Measurements from ENCODE around the gene FBXL16.

FBXL16 gene

GRCh38 chr16:695355-696089 is 10.1 kb downstream of the FBXL16 start (continued):
- TF ChIP-seq ZNF266 (tag by site-specific recombination; IDR thresholded peaks at IDR 0.05; ENCODE audit: low read depth), result no peak

DNA sequence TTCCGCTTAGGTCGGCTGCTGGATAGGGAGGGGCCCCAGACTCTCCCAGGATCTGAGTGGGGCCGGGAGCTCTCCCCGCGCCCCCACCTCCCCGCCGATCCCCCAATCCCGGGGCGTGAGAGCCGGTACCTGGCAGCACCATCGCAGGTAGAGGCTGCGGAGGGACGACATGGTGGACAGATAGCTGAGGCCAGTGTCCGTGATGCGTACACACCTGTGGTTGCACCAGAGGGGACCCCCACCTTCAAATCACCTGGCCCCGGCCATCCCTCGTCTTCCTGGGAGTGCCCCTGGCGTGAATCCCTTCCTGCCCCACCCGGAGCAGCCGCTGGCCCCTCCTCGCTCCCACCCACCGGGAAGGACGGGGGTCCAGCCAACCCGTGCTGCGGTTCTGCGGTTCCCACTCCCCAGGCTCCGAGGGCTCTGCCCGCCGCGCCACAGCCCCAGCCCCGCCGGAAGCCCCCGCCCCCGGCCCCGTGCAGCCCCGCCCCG is 10.7 kb downstream of the FBXL16 start:
- TF ChIP-seq, protein P1, sequence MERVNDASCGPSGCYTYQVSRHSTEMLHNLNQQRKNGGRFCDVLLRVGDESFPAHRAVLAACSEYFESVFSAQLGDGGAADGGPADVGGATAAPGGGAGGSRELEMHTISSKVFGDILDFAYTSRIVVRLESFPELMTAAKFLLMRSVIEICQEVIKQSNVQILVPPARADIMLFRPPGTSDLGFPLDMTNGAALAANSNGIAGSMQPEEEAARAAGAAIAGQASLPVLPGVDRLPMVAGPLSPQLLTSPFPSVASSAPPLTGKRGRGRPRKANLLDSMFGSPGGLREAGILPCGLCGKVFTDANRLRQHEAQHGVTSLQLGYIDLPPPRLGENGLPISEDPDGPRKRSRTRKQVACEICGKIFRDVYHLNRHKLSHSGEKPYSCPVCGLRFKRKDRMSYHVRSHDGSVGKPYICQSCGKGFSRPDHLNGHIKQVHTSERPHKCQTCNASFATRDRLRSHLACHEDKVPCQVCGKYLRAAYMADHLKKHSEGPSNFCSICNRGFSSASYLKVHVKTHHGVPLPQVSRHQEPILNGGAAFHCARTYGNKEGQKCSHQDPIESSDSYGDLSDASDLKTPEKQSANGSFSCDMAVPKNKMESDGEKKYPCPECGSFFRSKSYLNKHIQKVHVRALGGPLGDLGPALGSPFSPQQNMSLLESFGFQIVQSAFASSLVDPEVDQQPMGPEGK (tag by site-specific recombination; IDR thresholded peaks at IDR 0.05), result peak; percentile 36; the same call in 1 of the 2 replicates
- no peak for TF ChIP-seq ZNF121 (tag by site-specific recombination; IDR thresholded peaks at IDR 0.05)
- Histone ChIP-seq H3K36me3 (ENCODE audit: control insufficient read depth in 2 of 2, insufficient read depth in 1 of 2, low read length in 2 of 2) (no peaks in the 10 kb centered on the region), H3K27ac (ENCODE audit: extremely low read depth, low read depth, low read length) (no peak overlapping the region), H3K4me3 (ENCODE audit: low read depth, low read length) (peak overlapping the region; percentile 28), H3K4me1 (ENCODE audit: control insufficient read depth, insufficient read depth, low read length) (no peaks in the 10 kb centered on the region), H3K9me3 (ENCODE audit: control insufficient read depth, insufficient read depth, low read depth, low read length) (no peaks in the 10 kb centered on the region)
- ChIA-PET POLR2A (interaction anchor here (0.9 to 1.9 kb wide), 13 partner anchors 8 to 112 kb away, joined by 3 to 8 read pairs (median 4); partner anchors contain the start of genes ANTKMT, JMJD8, RHBDL1 and STUB1), CTCF (interaction anchor here (1.0 to 2.0 kb wide), 2 partner anchors 9 to 18 kb away, joined by 3 to 8 read pairs; no protein-coding TSS in a partner anchor)

GRCh38 chr16:694187-694862 is 11.3 kb downstream of the FBXL16 start:
- H3K36me3 ChIP-seq (ENCODE audit: control insufficient read depth in 2 of 2, insufficient read depth in 1 of 2, low read length in 2 of 2), result peaks cover 0 to under 1% of the 10 kb centered on the region in 2 experiments; a peak in 1 of 3 replicates
- CTCF ChIA-PET, result interaction anchor here (2.0 kb wide), 1 partner anchor 18 kb away, joined by 8 read pairs; no protein-coding TSS in a partner anchor
- TF ChIP-seq ZNF785 (tag by site-specific recombination; IDR thresholded peaks at IDR 0.05) (no peak), ZNF121 (tag by site-specific recombination; IDR thresholded peaks at IDR 0.05) (no peak), ZNF548 (tag by site-specific recombination; IDR thresholded peaks at IDR 0.05) (no peak), ZBTB1 (tag by site-specific recombination; IDR thresholded peaks at IDR 0.05) (no peak), ZNF37A (tag by site-specific recombination; IDR thresholded peaks at IDR 0.05) (no peak), ZNF704 (tag by site-specific recombination; IDR thresholded peaks at IDR 0.05) (no peak), ZNF626 (tag by site-specific recombination; IDR thresholded peaks at IDR 0.05) (no peak), ZNF501 (tag by site-specific recombination; IDR thresholded peaks at IDR 0.05) (no peak), ZSCAN23 (tag by site-specific recombination; IDR thresholded peaks at IDR 0.05) (no peak), MZF1 (tag by site-specific recombination; IDR thresholded peaks at IDR 0.05; ENCODE audit: borderline replicate concordance) (no peak), ZFHX2 (tag by site-specific recombination; conservative IDR thresholded peaks at IDR 0.05) (no peak), ZBTB6 (tag by site-specific recombination; IDR thresholded peaks at IDR 0.05) (no peak), GLI4 (tag by site-specific recombination; IDR thresholded peaks at IDR 0.05) (no peak)
- TF ChIP-seq, protein P2, sequence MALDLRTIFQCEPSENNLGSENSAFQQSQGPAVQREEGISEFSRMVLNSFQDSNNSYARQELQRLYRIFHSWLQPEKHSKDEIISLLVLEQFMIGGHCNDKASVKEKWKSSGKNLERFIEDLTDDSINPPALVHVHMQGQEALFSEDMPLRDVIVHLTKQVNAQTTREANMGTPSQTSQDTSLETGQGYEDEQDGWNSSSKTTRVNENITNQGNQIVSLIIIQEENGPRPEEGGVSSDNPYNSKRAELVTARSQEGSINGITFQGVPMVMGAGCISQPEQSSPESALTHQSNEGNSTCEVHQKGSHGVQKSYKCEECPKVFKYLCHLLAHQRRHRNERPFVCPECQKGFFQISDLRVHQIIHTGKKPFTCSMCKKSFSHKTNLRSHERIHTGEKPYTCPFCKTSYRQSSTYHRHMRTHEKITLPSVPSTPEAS (tag by site-specific recombination; IDR thresholded peaks at IDR 0.05), result no peak
- TF ChIP-seq, protein P3, sequence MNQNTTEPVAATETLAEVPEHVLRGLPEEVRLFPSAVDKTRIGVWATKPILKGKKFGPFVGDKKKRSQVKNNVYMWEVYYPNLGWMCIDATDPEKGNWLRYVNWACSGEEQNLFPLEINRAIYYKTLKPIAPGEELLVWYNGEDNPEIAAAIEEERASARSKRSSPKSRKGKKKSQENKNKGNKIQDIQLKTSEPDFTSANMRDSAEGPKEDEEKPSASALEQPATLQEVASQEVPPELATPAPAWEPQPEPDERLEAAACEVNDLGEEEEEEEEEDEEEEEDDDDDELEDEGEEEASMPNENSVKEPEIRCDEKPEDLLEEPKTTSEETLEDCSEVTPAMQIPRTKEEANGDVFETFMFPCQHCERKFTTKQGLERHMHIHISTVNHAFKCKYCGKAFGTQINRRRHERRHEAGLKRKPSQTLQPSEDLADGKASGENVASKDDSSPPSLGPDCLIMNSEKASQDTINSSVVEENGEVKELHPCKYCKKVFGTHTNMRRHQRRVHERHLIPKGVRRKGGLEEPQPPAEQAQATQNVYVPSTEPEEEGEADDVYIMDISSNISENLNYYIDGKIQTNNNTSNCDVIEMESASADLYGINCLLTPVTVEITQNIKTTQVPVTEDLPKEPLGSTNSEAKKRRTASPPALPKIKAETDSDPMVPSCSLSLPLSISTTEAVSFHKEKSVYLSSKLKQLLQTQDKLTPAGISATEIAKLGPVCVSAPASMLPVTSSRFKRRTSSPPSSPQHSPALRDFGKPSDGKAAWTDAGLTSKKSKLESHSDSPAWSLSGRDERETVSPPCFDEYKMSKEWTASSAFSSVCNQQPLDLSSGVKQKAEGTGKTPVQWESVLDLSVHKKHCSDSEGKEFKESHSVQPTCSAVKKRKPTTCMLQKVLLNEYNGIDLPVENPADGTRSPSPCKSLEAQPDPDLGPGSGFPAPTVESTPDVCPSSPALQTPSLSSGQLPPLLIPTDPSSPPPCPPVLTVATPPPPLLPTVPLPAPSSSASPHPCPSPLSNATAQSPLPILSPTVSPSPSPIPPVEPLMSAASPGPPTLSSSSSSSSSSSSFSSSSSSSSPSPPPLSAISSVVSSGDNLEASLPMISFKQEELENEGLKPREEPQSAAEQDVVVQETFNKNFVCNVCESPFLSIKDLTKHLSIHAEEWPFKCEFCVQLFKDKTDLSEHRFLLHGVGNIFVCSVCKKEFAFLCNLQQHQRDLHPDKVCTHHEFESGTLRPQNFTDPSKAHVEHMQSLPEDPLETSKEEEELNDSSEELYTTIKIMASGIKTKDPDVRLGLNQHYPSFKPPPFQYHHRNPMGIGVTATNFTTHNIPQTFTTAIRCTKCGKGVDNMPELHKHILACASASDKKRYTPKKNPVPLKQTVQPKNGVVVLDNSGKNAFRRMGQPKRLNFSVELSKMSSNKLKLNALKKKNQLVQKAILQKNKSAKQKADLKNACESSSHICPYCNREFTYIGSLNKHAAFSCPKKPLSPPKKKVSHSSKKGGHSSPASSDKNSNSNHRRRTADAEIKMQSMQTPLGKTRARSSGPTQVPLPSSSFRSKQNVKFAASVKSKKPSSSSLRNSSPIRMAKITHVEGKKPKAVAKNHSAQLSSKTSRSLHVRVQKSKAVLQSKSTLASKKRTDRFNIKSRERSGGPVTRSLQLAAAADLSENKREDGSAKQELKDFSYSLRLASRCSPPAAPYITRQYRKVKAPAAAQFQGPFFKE (tag by site-specific recombination; IDR thresholded peaks at IDR 0.05; ENCODE audit: borderline replicate concordance), result no peak
- H3K4me3 ChIP-seq (ENCODE audit: low read depth, low read length), result no peak overlapping the region
- H3K4me1 ChIP-seq (ENCODE audit: control insufficient read depth, insufficient read depth, low read length), result no peaks in the 10 kb centered on the region
- no peak overlapping the region for H3K27ac ChIP-seq (ENCODE audit: extremely low read depth, low read depth, low read length)
- POLR2A ChIA-PET, result interaction anchor here (1.5 to 1.9 kb wide), 4 partner anchors 8 to 15 kb away, joined by 4 to 8 read pairs (median 6); partner anchors contain the start of gene JMJD8
- H3K9me3 ChIP-seq (ENCODE audit: control insufficient read depth, insufficient read depth, low read depth, low read length), result no peaks in the 10 kb centered on the region

All from HEK293 (cell line).